A673 (cell line): Measurements from ENCODE around the gene ELL. TPM values are rescaled to one million over a fixed set of nuclear protein-coding genes. Genes with fewer than 3 reads are reported as not detected.

ENCODE experiments used
- BruUV-seq: library from RNA; stranded (reverse); fragments of 400-500 nt; replicated peaks from 2 replicates; lab custom pipeline; 2021; lab: Mats Ljungman, UMichigan
- CTCF ChIA-PET: fragments of 300-600 bp; sonication (Branson Sonifier 250); formaldehyde crosslinking; loops from one replicate; lab custom pipeline; 2022; ENCODE audit warnings: antibody characterized with exemption; lab: Charles Lee
- POLR2A ChIA-PET: fragments of 300-600 bp; sonication (Branson Sonifier 250); formaldehyde crosslinking; loops from one replicate; lab custom pipeline; 2022; ENCODE audit warnings: antibody characterized with exemption; ENCODE audit not compliant: low non-redundant PET; lab: Charles Lee
- DNase-seq: peaks from one replicate; pipeline ENCODE4 v3.0.0-alpha.2; 2015; ENCODE audit warnings: low spot score
- H3K27ac ChIP-seq: fragments of 200-600 bp; sonication (generic); 2 replicates; pipeline ENCODE4 v1.5.1; 2016; ENCODE audit warnings: mixed run types, low read depth, mild to moderate bottlenecking, mixed read lengths, antibody characterized with exemption, low read length; ENCODE audit not compliant: poor library complexity, severe bottlenecking
- H3K27me3 ChIP-seq: fragments of 200-600 bp; sonication (generic); replicated peaks from 2 replicates; pipeline ENCODE4 v1.6.1; 2017; ENCODE audit warnings: mixed run types, low read depth, mild to moderate bottlenecking, mixed read lengths, antibody characterized with exemption, low read length; ENCODE audit not compliant: insufficient read depth, poor library complexity
- H3K36me3 ChIP-seq: fragments of 200-600 bp; sonication (generic); 2 replicates; pipeline ENCODE4 v1.6.1; 2016; ENCODE audit warnings: mixed run types, mild to moderate bottlenecking, mixed read lengths, antibody characterized with exemption, low read length; ENCODE audit not compliant: insufficient read depth, poor library complexity, severe bottlenecking
- H3K4me1 ChIP-seq: fragments of 200-600 bp; sonication (generic); 2 replicates; pipeline ENCODE4 v1.6.1; 2017; ENCODE audit warnings: mixed run types, mild to moderate bottlenecking, mixed read lengths, antibody characterized with exemption, low read length; ENCODE audit not compliant: insufficient read depth, poor library complexity, severe bottlenecking
- H3K4me3 ChIP-seq: fragments of 200-600 bp; sonication (generic); 2 replicates; pipeline ENCODE4 v1.5.1; 2016; ENCODE audit warnings: low read depth, mixed run types, mild to moderate bottlenecking, mixed read lengths, low read length; ENCODE audit not compliant: poor library complexity, severe bottlenecking
- H3K9me3 ChIP-seq: fragments of 200-600 bp; sonication (generic); 2 replicates; pipeline ENCODE4 v1.6.1; 2016; ENCODE audit warnings: mixed run types, low read depth, mild to moderate bottlenecking, mixed read lengths, antibody characterized with exemption, low read length; ENCODE audit not compliant: poor library complexity, severe bottlenecking
- EZH2 ChIP-seq: fragments of 200-600 bp; sonication (generic); IDR thresholded peaks from 2 replicates; pipeline ENCODE4 v1.6.1; 2017; ENCODE audit warnings: borderline replicate concordance, low read depth, mild to moderate bottlenecking, mixed read lengths, antibody characterized with exemption, low read length; ENCODE audit not compliant: poor library complexity, severe bottlenecking
- intact Hi-C: fragments of 100-400 bp; cut with micrococcal nuclease; formaldehyde crosslinking; loops from one replicate; pipeline ENCODE4 v1.10.0; 2022; ENCODE audit not compliant: unreplicated experiment
- total RNA-seq: library from RNA; stranded (reverse); gene quantifications from 2 replicates; pipeline ENCODE4 v1.2.3, GENCODE V29; 2021
- TF ChIP-seq, protein P1 (sequence below): fragments of 300-800, 200-600 bp; sonication (generic); conservative IDR thresholded peaks from 2 replicates; pipeline ENCODE4 v1.5.1; 2017; ENCODE audit warnings: low read depth, mild to moderate bottlenecking, antibody characterized with exemption, low read length, moderate library complexity, mixed read lengths

Gene ELL
- total RNA-seq, 1 experiment from 2014 or later, result 16.4 TPM

DNA sequence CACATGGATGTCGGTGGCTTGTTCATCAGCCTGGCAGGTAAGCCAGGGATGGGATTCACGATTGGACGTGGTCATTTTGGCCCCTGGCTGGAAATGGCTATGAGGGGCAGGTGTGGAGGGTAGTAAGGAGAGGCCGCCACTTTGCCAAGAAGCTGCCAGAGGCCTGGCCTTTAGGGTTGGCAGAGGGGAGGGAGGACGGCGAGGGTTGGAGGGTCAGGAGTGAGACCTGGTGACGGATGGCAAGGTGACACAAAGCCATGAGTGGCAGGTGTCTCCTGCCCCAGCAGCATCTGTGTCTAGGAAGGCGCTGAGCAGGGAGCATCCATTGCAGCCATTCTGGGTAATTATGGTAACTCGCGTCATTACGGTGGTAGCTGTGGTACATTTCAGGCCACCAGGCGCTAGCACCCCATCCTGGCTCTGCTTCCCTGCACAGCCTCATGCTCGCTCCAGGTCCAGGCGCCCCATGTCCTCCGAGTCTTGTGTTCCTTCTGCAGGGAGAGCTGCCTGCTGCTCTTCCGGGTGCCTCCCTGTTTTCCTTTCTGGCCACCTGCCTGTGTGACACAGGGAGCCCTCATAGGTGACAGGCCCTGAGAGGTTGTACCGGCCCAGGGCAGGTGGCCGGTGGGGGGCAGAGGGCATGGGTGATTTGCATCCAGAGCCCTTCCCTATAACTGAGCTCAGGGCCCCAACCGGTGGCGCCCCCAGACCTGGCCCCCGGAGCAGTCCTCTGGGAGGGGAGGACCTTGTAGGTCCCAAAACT is 98.4 kb downstream of the ELL start:
- Histone ChIP-seq H3K36me3 (peaks cover 5% of the 10 kb centered on the region), H3K27me3 (no peaks in the 10 kb centered on the region), H3K4me1 (peaks cover 76% of the 10 kb centered on the region), H3K27ac (peak overlapping the region; percentile 99), H3K4me3 (peak overlapping the region; percentile 17), H3K9me3 (no peaks in the 10 kb centered on the region)
- intact Hi-C loops, result no loop called here
- no peak for DNase-seq
- TF ChIP-seq EZH2, result no peak
- TF ChIP-seq, protein P1, sequence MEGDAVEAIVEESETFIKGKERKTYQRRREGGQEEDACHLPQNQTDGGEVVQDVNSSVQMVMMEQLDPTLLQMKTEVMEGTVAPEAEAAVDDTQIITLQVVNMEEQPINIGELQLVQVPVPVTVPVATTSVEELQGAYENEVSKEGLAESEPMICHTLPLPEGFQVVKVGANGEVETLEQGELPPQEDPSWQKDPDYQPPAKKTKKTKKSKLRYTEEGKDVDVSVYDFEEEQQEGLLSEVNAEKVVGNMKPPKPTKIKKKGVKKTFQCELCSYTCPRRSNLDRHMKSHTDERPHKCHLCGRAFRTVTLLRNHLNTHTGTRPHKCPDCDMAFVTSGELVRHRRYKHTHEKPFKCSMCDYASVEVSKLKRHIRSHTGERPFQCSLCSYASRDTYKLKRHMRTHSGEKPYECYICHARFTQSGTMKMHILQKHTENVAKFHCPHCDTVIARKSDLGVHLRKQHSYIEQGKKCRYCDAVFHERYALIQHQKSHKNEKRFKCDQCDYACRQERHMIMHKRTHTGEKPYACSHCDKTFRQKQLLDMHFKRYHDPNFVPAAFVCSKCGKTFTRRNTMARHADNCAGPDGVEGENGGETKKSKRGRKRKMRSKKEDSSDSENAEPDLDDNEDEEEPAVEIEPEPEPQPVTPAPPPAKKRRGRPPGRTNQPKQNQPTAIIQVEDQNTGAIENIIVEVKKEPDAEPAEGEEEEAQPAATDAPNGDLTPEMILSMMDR, result no peak
- ChIA-PET CTCF (no interaction called here), POLR2A (interaction anchor here (0.6 kb wide), 1 partner anchor 13 kb away, joined by 3 read pairs; no protein-coding TSS in a partner anchor)
- no TSS peak for BruUV-seq

DNA sequence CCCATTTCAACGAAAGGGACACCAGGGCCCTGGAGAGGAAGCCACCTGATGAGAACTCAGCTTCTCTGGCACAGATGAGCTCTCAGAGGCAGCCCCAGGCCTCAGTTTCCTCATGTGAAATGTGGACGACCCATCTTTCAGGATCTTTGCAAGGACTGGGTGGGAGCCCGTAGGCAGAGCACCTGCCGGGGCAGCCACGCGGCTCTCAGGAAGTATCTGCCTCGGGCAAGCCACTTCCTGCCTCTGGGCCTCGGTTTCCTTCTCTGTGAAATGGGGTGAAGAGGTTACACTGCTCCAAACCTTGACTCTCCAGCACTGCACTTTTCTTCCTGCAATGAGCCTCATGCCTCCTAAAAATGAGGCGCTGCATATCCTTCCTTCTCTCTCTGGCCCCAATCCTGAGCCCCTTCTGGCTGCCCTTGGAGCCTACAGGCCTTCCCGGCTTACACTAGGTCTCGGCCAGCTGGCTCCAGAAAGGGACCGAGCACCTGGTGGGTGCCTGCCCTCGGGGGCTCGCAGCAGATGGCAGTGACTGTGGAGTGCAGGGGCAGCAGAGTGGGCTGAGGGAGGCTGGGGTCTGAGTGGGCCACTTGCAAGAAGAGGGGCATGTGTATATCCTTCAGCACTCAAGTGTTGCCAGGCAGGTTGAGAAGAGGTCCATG is 99.2 kb downstream of the ELL start:
- H3K9me3 ChIP-seq, result no peaks in the 10 kb centered on the region
- intact Hi-C loops, result no loop called here
- CTCF ChIA-PET, result no interaction called here
- H3K36me3 ChIP-seq, result peaks cover 2% of the 10 kb centered on the region
- H3K4me1 ChIP-seq, result peaks cover 76% of the 10 kb centered on the region
- BruUV-seq, result no TSS peak
- peak overlapping the region; percentile 99 for H3K27ac ChIP-seq
- POLR2A ChIA-PET, result no interaction called here
- H3K27me3 ChIP-seq, result no peaks in the 10 kb centered on the region
- TF ChIP-seq EZH2, result no peak
- TF ChIP-seq, protein P1, result no peak
- peak overlapping the region; percentile 10 for H3K4me3 ChIP-seq
- DNase-seq, result no peak

DNA sequence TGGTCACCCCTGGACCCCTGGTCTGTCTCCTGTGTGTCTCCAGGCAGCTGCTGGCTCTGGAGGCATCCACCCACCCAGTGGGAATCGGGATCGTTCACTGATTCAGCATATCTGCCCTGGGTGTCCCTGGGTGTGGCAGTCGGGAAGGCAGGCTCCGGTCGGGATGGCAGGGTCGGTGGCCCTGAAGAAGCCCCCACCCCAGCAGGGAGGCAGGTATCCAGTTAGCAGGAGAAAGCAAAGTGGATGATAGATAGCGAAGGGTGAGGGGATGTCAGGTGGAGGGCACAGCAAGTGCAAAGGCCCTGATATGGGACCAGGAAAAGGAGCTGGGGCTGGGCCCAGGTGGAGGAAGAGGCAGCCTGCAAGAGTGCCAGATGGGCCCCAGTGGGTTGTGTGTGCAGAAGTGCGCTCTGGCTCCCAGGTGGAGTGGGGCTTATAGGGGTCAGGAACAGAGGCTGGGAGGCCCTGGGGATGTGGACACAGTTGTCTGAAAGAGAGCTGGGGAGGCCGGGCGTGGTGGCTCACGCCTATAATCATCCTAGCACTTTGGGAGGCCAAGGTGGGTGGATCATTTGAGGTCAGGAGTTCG is 100.4 kb downstream of the ELL start:
- BruUV-seq, result no TSS peak
- peak overlapping the region; percentile 88 for H3K4me3 ChIP-seq
- no peak for DNase-seq
- no peaks in the 10 kb centered on the region for H3K27me3 ChIP-seq
- H3K36me3 ChIP-seq, result peaks cover 2% of the 10 kb centered on the region
- peak overlapping the region; percentile 99 for H3K27ac ChIP-seq
- TF ChIP-seq, protein P1, result no peak
- no peak for TF ChIP-seq EZH2
- H3K4me1 ChIP-seq, result peaks cover 79% of the 10 kb centered on the region
- ChIA-PET POLR2A (no interaction called here), CTCF (no interaction called here)
- intact Hi-C loops, result no loop called here
- no peaks in the 10 kb centered on the region for H3K9me3 ChIP-seq
